HepG2 (cell line): ENCODE data around the gene ARFGEF3. TPM values are rescaled to one million over a fixed set of nuclear protein-coding genes. Genes with fewer than 3 reads are reported as not detected.
A peak's percentile ranks its signal among the peaks of the same experiment; 100 is the strongest.

Source experiments
- EP300 ChIP-seq, 3 experiments: sonication (generic) in 1 of 3; formaldehyde crosslinking in 1 of 3; IDR thresholded peaks; 2 replicates each; pipeline versions ENCODE4 v1.5.1 to v1.6.1; 2011 to 2020; ENCODE audit warnings: low read depth in 2 of 3, low read length in 2 of 3, borderline replicate concordance in 1 of 3, improper control_type of control experiment in 1 of 3, mild to moderate bottlenecking in 1 of 3, missing genetic modification reagents in 1 of 3, moderate library complexity in 1 of 3
- ETV5 ChIP-seq: IDR thresholded peaks from 2 replicates; pipeline ENCODE4 v1.6.1; 2018; ENCODE audit warnings: missing biosample characterization, missing genetic modification reagents, inconsistent platforms, borderline replicate concordance
- GATA4 ChIP-seq: sonication (generic); IDR thresholded peaks from 2 replicates; pipeline ENCODE4 v1.6.1; 2016; ENCODE audit warnings: antibody characterized with exemption, low read depth, borderline replicate concordance
- HMG20A ChIP-seq: IDR thresholded peaks from 2 replicates; pipeline ENCODE4 v1.6.1; 2016; ENCODE audit warnings: borderline replicate concordance
- IKZF5 ChIP-seq: IDR thresholded peaks from 2 replicates; pipeline ENCODE4 v1.6.1; 2018; ENCODE audit warnings: missing genetic modification reagents, mild to moderate bottlenecking, missing compliant biosample characterization
- IRF9 ChIP-seq: sonication (generic); formaldehyde crosslinking; IDR thresholded peaks from 2 replicates; pipeline ENCODE4 v1.8.0; 2022; ENCODE audit warnings: missing genetic modification reagents, mild to moderate bottlenecking, borderline replicate concordance
- ISL2 ChIP-seq: sonication (generic); formaldehyde crosslinking; IDR thresholded peaks from 2 replicates; pipeline ENCODE4 v1.5.0; 2020; ENCODE audit warnings: missing genetic modification reagents
- KLF16 ChIP-seq, 2 experiments: sonication (generic) in 1 of 2; formaldehyde crosslinking in 1 of 2; IDR thresholded peaks; 2 replicates each; pipeline versions ENCODE4 v1.6.1 to v1.8.0; 2016 to 2023; ENCODE audit warnings: missing genetic modification reagents in 2 of 2, missing compliant biosample characterization in 1 of 2
- LCORL ChIP-seq, 2 experiments: fragments of 450-650 bp in 1 of 2; sonication (generic) in 1 of 2; formaldehyde crosslinking in 1 of 2; IDR thresholded peaks; 2 replicates each; pipeline versions ENCODE4 v1.5.0 to v1.6.1; 2017 to 2020; ENCODE audit warnings: antibody characterized with exemption in 1 of 2, missing genetic modification reagents in 1 of 2
- MLLT10 ChIP-seq: sonication (generic); formaldehyde crosslinking; IDR thresholded peaks from 2 replicates; pipeline ENCODE4 v1.4.0; 2020; ENCODE audit warnings: missing genetic modification reagents
- TBX2 ChIP-seq: sonication (generic); formaldehyde crosslinking; IDR thresholded peaks from 2 replicates; pipeline ENCODE4 v1.5.0; 2020; ENCODE audit warnings: missing genetic modification reagents, mild to moderate bottlenecking, borderline replicate concordance
- ZBTB10 ChIP-seq: sonication (generic); formaldehyde crosslinking; IDR thresholded peaks from 2 replicates; pipeline ENCODE4 v1.4.0; 2020; ENCODE audit warnings: missing genetic modification reagents, borderline replicate concordance
- ZBTB42 ChIP-seq: sonication (generic); formaldehyde crosslinking; IDR thresholded peaks from 2 replicates; pipeline ENCODE4 v1.5.0; 2020; ENCODE audit warnings: mild to moderate bottlenecking, missing genetic modification reagents
- ZFP36L2 ChIP-seq: sonication (generic); formaldehyde crosslinking; IDR thresholded peaks from 2 replicates; pipeline ENCODE4 v1.4.0; 2020; ENCODE audit warnings: missing genetic modification reagents
- ZNF343 ChIP-seq: sonication (generic); formaldehyde crosslinking; IDR thresholded peaks from 2 replicates; pipeline ENCODE4 v1.4.0; 2020; ENCODE audit warnings: mild to moderate bottlenecking, missing genetic modification reagents
- ZNF598 ChIP-seq: sonication (generic); formaldehyde crosslinking; IDR thresholded peaks from 2 replicates; pipeline ENCODE4 v1.5.1; 2020; ENCODE audit warnings: mild to moderate bottlenecking, missing genetic modification reagents, borderline replicate concordance
- ZNF652 ChIP-seq: IDR thresholded peaks from 2 replicates; pipeline ENCODE4 v1.6.1; 2016; ENCODE audit warnings: low read depth, borderline replicate concordance
- ZNF672 ChIP-seq: sonication (generic); formaldehyde crosslinking; IDR thresholded peaks from 2 replicates; pipeline ENCODE4 v1.8.1; 2022; ENCODE audit warnings: missing genetic modification reagents
- polyA plus RNA-seq, 8 experiments: library from polyadenylated mRNA; depleted of rRNA in 3 of 8; stranded (reverse) in 7 of 8; unstranded in 1 of 8; fragments of >200 nt; fragmentation: Illumina TruSeq in 4 of 8; extraction: Trizol in 4 of 8; gene quantifications; 2 replicates each; pipeline versions ENCODE4 v1.2.1 to v1.2.3, GENCODE V29; 2011 to 2016; ENCODE audit warnings: low read depth in 4 of 8, missing spikeins in 1 of 8, mixed read lengths in 1 of 8; ENCODE audit not compliant: insufficient read depth in 1 of 8
- total RNA-seq, 5 experiments: library from RNA; depleted of rRNA; stranded (reverse); fragments of >200 nt; fragmentation: Illumina TruSeq; extraction: Trizol; gene quantifications; 2 replicates each; pipeline ENCODE4 v1.2.3, GENCODE V29; 2016; ENCODE audit warnings: low read depth in 1 of 5
- TF ChIP-seq, protein P1 (sequence below): IDR thresholded peaks from 2 replicates; pipeline ENCODE4 v1.4.0; 2020; ENCODE audit warnings: mild to moderate bottlenecking, missing genetic modification reagents

Gene ARFGEF3
- total and polyA plus RNA-seq, 2 of the 13 experiments (the other 11 are each of a cell fraction or from before 2014, with no cell fraction given) = 0.60 to 2.6 TPM

DNA sequence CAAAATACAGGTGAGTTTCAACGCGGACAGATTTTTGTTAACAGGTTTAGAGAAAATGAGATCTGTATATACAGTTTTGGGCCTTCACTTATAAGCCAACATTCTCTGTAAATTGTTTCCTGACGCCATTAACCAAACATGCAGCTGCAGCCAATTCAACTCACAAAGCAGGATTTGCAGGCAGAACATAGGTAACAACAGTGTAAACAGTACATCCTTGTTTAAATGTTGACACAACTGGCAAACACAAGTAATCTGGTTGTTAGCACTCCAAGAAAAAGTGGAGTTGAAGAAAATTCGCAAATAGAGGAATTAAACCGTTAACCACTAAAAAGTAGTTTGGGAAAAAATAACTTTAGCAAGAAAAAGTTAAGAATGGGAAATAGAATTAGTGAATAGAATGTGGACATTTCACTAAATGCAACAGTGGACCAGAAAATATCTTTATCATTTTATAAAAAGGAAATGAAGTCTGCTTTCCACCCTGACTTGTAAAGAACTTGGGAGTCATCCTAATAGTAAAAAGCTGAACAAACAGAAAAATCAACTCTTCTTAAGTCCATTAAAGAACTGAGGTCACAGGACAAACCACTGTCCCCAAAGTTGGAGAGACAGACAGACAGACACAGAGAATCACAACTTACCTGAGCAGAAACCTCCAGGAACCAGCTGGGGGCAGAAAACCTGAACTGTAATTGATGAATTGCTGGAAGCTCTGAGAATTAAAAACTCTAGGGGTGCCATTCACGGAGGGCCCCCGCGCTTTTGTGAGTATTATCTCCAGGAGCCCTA, 226.0 kb downstream of the ARFGEF3 start (continued):
- no peak for TF ChIP-seq IRF9
- peak in 1 of 2 experiments; percentile 44; a peak in 1 of 4 replicates for TF ChIP-seq EP300 (IDR thresholded peaks at IDR 0.05; ENCODE audit: low read depth in 2 of 2, low read length in 2 of 2)
- TF ChIP-seq EP300 (CRISPR knock-in tag; IDR thresholded peaks at IDR 0.05; ENCODE audit: borderline replicate concordance) = no peak
- TF ChIP-seq TBX2 = peak; percentile 22; the same call in 1 of the 2 replicates
- peak; percentile 84 for TF ChIP-seq HMG20A (CRISPR knock-in tag)
- TF ChIP-seq LCORL (IDR thresholded peaks at IDR 0.05) = no peak
- TF ChIP-seq LCORL (CRISPR knock-in tag; IDR thresholded peaks at IDR 0.05) = no peak
- TF ChIP-seq ZFP36L2 (CRISPR knock-in tag) = no peak
- no peak for TF ChIP-seq ZNF672 (CRISPR knock-in tag)
- 0 out of 2 replicates have a peak, but pooled peaks have one; percentile 36 for TF ChIP-seq IKZF5 (CRISPR knock-in tag)
- TF ChIP-seq KLF16 (CRISPR knock-in tag; IDR thresholded peaks at IDR 0.05) = 0 out of 4 replicates have a peak, but pooled peaks of 1 of the 2 experiments have one; percentile 38
- TF ChIP-seq ZNF598 (CRISPR knock-in tag) = no peak
- no peak for TF ChIP-seq MLLT10 (CRISPR knock-in tag)
- peak; percentile 27; the same call in 1 of the 2 replicates for TF ChIP-seq ETV5 (CRISPR knock-in tag)
- TF ChIP-seq GATA4 = no peak
- TF ChIP-seq ZBTB10 (CRISPR knock-in tag) = no peak
- no peak for TF ChIP-seq ZBTB42
- TF ChIP-seq ZNF652 = no peak
- peak; percentile 36; the same call in 1 of the 2 replicates for TF ChIP-seq ISL2
- TF ChIP-seq ZNF343 (CRISPR knock-in tag) = no peak
- TF ChIP-seq, protein P1, sequence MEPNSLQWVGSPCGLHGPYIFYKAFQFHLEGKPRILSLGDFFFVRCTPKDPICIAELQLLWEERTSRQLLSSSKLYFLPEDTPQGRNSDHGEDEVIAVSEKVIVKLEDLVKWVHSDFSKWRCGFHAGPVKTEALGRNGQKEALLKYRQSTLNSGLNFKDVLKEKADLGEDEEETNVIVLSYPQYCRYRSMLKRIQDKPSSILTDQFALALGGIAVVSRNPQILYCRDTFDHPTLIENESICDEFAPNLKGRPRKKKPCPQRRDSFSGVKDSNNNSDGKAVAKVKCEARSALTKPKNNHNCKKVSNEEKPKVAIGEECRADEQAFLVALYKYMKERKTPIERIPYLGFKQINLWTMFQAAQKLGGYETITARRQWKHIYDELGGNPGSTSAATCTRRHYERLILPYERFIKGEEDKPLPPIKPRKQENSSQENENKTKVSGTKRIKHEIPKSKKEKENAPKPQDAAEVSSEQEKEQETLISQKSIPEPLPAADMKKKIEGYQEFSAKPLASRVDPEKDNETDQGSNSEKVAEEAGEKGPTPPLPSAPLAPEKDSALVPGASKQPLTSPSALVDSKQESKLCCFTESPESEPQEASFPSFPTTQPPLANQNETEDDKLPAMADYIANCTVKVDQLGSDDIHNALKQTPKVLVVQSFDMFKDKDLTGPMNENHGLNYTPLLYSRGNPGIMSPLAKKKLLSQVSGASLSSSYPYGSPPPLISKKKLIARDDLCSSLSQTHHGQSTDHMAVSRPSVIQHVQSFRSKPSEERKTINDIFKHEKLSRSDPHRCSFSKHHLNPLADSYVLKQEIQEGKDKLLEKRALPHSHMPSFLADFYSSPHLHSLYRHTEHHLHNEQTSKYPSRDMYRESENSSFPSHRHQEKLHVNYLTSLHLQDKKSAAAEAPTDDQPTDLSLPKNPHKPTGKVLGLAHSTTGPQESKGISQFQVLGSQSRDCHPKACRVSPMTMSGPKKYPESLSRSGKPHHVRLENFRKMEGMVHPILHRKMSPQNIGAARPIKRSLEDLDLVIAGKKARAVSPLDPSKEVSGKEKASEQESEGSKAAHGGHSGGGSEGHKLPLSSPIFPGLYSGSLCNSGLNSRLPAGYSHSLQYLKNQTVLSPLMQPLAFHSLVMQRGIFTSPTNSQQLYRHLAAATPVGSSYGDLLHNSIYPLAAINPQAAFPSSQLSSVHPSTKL (CRISPR knock-in tag) = peak; percentile 90
